ENCODE data around the gene FRA10AC1. TPM values are rescaled to one million over a fixed set of nuclear protein-coding genes. Genes with fewer than 3 reads are reported as not detected.

FRA10AC1 gene
- total RNA-seq, 4 donors from 2014 or later: 1.9 to 37.4 (median 13.9) TPM

DNA sequence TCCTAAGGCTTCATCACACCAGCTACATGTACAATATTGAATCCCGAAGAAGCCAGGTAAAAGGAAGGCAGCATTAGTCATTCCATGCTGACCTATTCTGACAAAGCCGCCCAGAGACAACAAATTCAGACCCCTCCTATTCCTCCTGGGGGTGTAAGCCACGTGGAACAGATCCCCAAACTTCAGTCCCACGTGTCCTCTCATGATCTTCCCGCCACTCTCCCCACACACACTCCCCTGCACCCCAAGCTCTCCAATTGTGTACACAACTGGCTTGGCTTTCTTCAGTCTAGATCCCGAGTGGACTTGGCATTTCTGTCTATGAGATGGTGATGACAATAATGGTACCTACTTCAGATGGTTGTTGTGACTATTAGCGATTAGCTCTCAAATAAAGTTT, 81.5 kb downstream of the FRA10AC1 start:
- H3K4me3 ChIP-seq: no peak overlapping the region
- TF ChIP-seq, protein P1, sequence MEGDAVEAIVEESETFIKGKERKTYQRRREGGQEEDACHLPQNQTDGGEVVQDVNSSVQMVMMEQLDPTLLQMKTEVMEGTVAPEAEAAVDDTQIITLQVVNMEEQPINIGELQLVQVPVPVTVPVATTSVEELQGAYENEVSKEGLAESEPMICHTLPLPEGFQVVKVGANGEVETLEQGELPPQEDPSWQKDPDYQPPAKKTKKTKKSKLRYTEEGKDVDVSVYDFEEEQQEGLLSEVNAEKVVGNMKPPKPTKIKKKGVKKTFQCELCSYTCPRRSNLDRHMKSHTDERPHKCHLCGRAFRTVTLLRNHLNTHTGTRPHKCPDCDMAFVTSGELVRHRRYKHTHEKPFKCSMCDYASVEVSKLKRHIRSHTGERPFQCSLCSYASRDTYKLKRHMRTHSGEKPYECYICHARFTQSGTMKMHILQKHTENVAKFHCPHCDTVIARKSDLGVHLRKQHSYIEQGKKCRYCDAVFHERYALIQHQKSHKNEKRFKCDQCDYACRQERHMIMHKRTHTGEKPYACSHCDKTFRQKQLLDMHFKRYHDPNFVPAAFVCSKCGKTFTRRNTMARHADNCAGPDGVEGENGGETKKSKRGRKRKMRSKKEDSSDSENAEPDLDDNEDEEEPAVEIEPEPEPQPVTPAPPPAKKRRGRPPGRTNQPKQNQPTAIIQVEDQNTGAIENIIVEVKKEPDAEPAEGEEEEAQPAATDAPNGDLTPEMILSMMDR (IDR thresholded peaks at IDR 0.05): no peak
- TF ChIP-seq POLR2A (IDR thresholded peaks at IDR 0.05): no peak
- TF ChIP-seq POLR2AphosphoS5 (IDR thresholded peaks at IDR 0.05): no peak
- no peak for TF ChIP-seq EP300 (IDR thresholded peaks at IDR 0.05; ENCODE audit: low read depth)
- H3K9me3 ChIP-seq: no peaks in the 10 kb centered on the region
- H3K4me1 ChIP-seq: no peaks in the 10 kb centered on the region
- DNase-seq: no peak
- no peaks in the 10 kb centered on the region for H3K27me3 ChIP-seq
- in situ Hi-C loops (cut with MboI; ENCODE audit: low pct_ligation_motif_present in 1 of 4, low pct_unique_long_range_greater_than_20kb in 1 of 4, low sequenced_read_pairs in 3 of 4): no loop called here
- H3K27ac ChIP-seq: no peak overlapping the region
- 64 to 80% methylated on average over 5 to 7 of the region's 7 CpGs for WGBS, 2 donors (ENCODE audit: low coverage in 1 of 2)
- intact Hi-C loops (cut with DNase I; ENCODE audit: low total_unique reads): no loop called here
- H3K36me3 ChIP-seq: no peaks in the 10 kb centered on the region

Other genes starting within 250 kb of the FRA10AC1 start
- 10 to 100 TPM; 18.9 to 57.2 (median 50.2) TPM for gene MYOF, start 220.3 kb downstream of the FRA10AC1 start, total RNA-seq
- 10 to 100 TPM in 1 of 4 donors, 1 to 10 TPM in 2, not detected in 1; 1.1 to 13.1 (median 4.3) TPM for gene CEP55, start 206.0 kb downstream of the FRA10AC1 start, total RNA-seq
- 10 to 100 TPM in 3 of 4 donors, under 1 TPM in 1; 0.75 to 17.1 (median 12.9) TPM for gene FFAR4, start 135.9 kb downstream of the FRA10AC1 start, total RNA-seq
- gene RBP4, start 101.4 kb downstream of the FRA10AC1 start, total RNA-seq: 10 to 100 TPM in 2 of 4 donors, 1 to 10 TPM in 2; 3.4 to 18.0 (median 7.1) TPM
- gene PDE6C, start 90.1 kb downstream of the FRA10AC1 start, total RNA-seq: not detected
- gene LGI1, start 55.3 kb upstream of the FRA10AC1 start, total RNA-seq: 1 to 10 TPM in 2 of 4 donors, not detected in 2; 1.1 to 2.4 TPM
- gene SLC35G1, start 191.4 kb upstream of the FRA10AC1 start, total RNA-seq: 10 to 100 TPM in 3 of 4 donors, 1 to 10 TPM in 1; 7.4 to 42.1 (median 28.9) TPM

Measured in transverse colon (tissue), 4 donors.